NCI-H2107 (cell line): ENCODE measurements around the gene GOLGA6L10.
A peak's percentile ranks its signal among the peaks of the same experiment; 100 is the strongest.
"Not testable (repeated sequence)": the region's sequence is repeated elsewhere in the genome, so short reads cannot be mapped to it uniquely, and the experiment has no call there.

Experiments
- DNase-seq: peaks from one replicate; lab custom pipeline; 2025; lab: John Stamatoyannopoulos, UW

The GOLGA6L10 gene

GRCh38 chr15:82299511-82299914, 49.8 kb downstream of the GOLGA6L10 start:
- DNase-seq: not testable (repeated sequence)

GRCh38 chr15:82298520-82298919, 50.8 kb downstream of the GOLGA6L10 start:
- no peak for DNase-seq

GRCh38 chr15:82298032-82298431, 51.2 kb downstream of the GOLGA6L10 start:
- DNase-seq: no peak

GRCh38 chr15:82297546-82297945, 51.7 kb downstream of the GOLGA6L10 start:
- no peak for DNase-seq

- DNase-seq: peak; percentile 16
These were observed 55.1 kb downstream of the GOLGA6L10 start for GRCh38 chr15:82294061-82294690.

GRCh38 chr15:82292271-82292670, 57.0 kb downstream of the GOLGA6L10 start:
- no peak for DNase-seq
